AG09319 (cell line): ENCODE measurements around the gene LEF1.

Experiments
- DNase-seq: peaks from one replicate; pipeline ENCODE4 v3.0.0-alpha.2; 2010; ENCODE audit warnings: low read depth; ENCODE audit errors: extremely low read depth
- CTCF ChIP-seq: IDR thresholded peaks from 2 replicates; pipeline ENCODE4 v1.5.1; 2011; ENCODE audit warnings: low read depth, mild to moderate bottlenecking, inconsistent platforms, low read length, moderate library complexity

Gene LEF1

GRCh38 chr4:108008721-108009120 is 160.0 kb downstream of the LEF1 start:
- DNase-seq, result no peak
- TF ChIP-seq CTCF, result no peak

- TF ChIP-seq CTCF, result no peak
- no peak for DNase-seq
Measured at GRCh38 chr4:108007984-108008383, 160.7 kb downstream of the LEF1 start.

- DNase-seq, result no peak
- TF ChIP-seq CTCF, result no peak
Measured at GRCh38 chr4:108006361-108006760, 162.4 kb downstream of the LEF1 start.

- no peak for DNase-seq
- no peak for TF ChIP-seq CTCF
Measured at GRCh38 chr4:108005807-108006206, 162.9 kb downstream of the LEF1 start.

- TF ChIP-seq CTCF, result no peak
- no peak for DNase-seq
Measured at GRCh38 chr4:108004646-108005045, 164.1 kb downstream of the LEF1 start.

GRCh38 chr4:108003982-108004515 is 164.7 kb downstream of the LEF1 start:
- no peak for TF ChIP-seq CTCF
- no peak for DNase-seq

GRCh38 chr4:108001540-108002135 is 167.1 kb downstream of the LEF1 start:
- TF ChIP-seq CTCF, result no peak
- DNase-seq, result no peak
